Right ventricle myocardium inferior (tissue), 1 donor: ENCODE measurements around the gene SUSD6. TPM values are rescaled to one million over a fixed set of nuclear protein-coding genes. Genes with fewer than 3 reads are reported as not detected.
"Not testable (repeated sequence)": the region's sequence is repeated elsewhere in the genome, so short reads cannot be mapped to it uniquely, and the experiment has no call there.

Experiments
- ATAC-seq: fragments of 200-7000 bp; cut with Tn5 transposase; one replicate; pipeline ENCODE4 v1.9.1; 2020; ENCODE audit warnings: mild to moderate bottlenecking, moderate library complexity
- DNase-seq: peaks from one replicate; pipeline ENCODE4 v3.0.0; 2021; ENCODE audit errors: missing footprints
- intact Hi-C: fragments of 100-400 bp; cut with DNase I; formaldehyde crosslinking; loops from one replicate; pipeline ENCODE4 v1.11.0; 2022
- total RNA-seq: library from RNA; stranded (reverse); fragmentation: NEBNext Ultra II Directional; extraction: Animal tissue kit (Norgen Biotek cat#: 25700); gene quantifications from one replicate; pipeline ENCODE4 v1.2.1, GENCODE V29; 2021
- donor health status: DM: no; HTN: yes; CAD: no; lungs with severe emphysema.

SUSD6 gene
- total RNA-seq, 1 donor from 2014 or later = 22.4 TPM

DNA sequence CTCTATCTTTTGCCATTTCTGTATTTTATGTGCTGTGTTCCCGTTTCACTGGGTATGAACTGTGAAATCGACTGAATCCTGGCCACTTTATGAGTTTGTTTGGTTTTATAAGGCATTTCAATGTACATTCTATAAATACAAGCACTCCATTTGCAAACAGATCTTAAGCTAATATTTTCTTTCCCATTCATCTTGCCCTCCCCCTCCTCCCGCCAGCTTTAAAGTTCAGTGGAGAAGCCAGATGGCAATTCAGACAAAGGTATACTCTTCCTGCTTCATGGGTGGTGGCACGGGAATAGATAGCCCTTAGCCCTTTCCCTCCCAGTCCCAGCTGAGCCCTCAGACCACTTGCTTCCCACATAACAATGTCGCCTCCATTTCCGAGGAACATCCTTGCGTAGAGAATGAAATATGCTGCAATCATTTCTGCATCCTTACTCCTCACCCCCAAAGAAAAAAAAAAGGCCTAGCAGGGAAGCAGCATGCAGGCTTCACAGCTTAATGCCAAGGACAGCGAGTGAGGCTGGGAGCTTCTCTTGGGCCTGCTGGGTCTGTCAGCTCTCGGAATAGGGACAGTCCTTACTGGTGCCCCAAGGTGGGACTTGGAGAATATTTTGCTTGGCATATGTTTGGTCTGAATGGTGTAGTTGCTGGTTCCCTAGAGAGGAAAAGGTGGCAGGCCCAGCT, 102.7 kb downstream of the SUSD6 start:
- DNase-seq = no peak
- intact Hi-C loops = loop anchor here (10.0 kb wide), 1 partner anchor 49 kb away; no protein-coding TSS in a partner anchor
- no peak for ATAC-seq

DNA sequence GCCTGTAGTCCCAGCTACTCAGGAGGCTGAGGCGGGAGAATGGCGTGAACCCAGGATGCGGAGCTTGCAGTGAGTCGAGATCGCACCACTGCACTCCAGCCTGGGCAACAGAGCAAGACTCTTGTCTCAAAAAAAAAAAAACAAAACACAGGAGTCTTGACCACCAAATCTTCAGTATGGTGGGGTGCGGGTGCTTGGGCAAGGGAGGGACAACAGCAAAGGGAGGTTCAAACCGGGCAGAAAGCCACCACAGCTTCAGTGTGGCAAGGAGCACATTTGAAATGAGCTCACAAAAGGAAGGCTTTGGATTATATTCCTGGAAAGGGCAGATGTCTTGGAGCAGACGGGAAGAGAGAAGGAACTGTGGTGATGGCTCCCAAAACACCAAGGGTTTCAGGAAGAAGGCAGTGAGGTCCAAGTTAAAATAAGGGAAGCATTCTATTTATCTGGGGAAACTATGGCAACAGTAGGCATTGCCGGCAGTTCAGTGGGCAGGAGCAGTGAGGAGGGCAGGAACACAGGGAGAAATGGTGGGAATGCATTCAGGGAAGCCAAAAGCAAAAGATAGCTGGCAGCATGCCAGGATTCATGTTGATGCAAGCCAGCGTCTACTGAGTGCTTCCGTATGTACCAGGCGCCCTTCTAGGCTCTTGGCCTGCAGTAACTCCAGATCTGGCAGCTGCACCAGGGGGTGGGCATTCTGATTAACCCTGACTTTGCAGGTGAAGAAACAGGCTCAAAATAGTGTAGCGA, 104.5 kb downstream of the SUSD6 start:
- intact Hi-C loops = loop anchor here (10.0 kb wide), 1 partner anchor 51 kb away; no protein-coding TSS in a partner anchor
- ATAC-seq = peak; percentile 50

DNA sequence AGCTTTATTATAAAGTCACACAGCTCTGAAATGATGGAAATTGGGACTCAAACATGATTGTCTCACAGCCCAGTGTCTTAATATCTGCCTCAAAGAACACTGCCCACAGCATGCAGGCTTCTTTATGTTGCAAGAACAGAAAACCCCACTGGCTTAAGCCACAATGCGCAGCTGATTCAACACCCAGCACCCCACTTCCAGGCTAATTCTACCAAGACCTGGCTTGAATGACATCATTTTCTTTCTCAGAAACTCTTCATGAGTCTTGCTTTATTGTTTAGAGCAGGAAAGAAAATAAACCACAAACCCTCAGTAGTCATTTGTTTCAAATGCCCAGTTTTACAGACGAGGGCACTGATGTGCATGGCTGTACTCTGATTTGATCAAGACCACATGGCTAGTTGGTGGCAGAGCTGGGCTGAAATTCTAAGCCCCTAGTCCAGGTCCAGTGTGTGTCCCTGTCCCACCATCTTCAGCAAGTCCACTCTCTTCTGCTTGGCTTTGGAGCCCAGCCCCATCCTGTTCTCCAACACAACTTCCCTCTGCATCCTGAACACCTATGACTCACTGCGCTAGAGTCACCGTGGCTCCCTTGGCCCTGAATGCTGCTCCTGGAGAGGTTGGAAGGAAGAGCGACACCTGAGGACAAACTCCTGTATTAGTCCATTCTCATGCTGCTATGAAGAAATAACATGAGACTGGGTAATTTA, 105.2 kb downstream of the SUSD6 start:
- ATAC-seq (no peak), DNase-seq (peak; percentile 54)
- intact Hi-C loops = loop anchor here (10.0 kb wide), 1 partner anchor 52 kb away; no protein-coding TSS in a partner anchor

More for the DNA sequence above, 104.5 kb downstream of the SUSD6 start:
- DNase-seq = peak; percentile 81

DNA sequence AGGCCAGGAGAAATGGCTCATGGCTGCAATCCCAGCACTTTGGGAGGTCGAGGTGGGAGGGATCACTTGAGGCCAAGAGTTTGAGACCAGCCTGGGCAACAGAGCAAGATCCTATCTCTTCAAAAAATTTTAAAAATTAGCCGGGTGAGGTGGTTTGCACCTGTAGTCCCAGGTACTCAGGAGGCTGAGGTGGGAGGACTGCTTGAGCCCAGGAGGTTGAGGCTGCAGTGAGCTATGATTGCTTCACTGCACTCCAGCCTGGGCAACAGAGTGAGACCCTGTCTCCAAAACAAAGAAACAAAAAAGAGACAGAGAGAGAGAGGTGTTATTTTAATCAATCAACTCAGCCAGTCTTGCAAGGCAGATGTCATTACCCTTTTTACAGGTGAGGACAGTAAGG, 107.2 kb downstream of the SUSD6 start:
- DNase-seq, ATAC-seq: not testable (repeated sequence)
- intact Hi-C loops = loop anchor here (10.0 kb wide), 1 partner anchor 54 kb away; no protein-coding TSS in a partner anchor

DNA sequence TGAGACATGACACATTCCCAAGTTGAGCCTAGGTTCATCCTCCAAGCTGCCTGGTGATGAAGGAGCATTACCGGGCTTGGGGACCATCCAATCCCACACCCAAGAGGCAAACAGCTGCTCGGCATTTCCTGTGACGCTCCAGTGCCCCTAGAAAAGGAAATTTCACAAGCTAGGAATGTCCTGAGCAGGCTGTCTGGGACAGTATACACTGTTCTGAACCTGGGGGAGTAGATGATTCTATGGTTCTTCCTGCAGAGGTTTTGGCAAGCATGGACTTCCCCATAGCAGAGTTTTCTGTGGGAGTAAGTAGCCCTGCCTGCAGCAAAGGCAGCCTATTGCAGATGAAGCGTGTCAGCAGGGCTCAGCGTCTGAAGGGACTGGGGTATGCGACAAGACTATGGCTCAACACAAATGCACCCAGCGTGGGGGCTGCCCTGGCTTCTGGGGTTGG, 108.1 kb downstream of the SUSD6 start:
- intact Hi-C loops = loop anchor here (10.0 kb wide), 1 partner anchor 55 kb away; no protein-coding TSS in a partner anchor
- ATAC-seq = peak; percentile 62
- DNase-seq = peak; percentile 77

DNA sequence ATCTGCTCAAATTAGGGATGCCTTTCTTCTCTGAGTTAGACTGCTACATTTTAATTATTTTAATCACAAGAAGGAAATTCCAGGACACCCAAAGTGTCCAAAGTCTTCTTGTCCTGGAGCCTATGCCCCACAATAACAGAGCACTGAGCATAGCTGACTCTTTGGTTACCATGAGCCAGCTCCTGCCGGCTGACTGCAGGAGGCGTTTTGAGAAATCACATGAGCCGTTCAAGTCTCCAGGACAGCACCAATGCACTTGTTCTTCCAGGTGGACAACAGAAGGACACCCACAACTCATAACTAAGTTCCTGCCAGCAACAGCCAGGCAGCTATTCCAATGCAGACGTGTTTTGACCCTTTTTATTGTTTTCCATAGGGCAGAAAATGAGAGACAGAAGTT, 109.5 kb downstream of the SUSD6 start:
- ATAC-seq (no peak), DNase-seq (no peak)
- intact Hi-C loops = no loop called here

DNA sequence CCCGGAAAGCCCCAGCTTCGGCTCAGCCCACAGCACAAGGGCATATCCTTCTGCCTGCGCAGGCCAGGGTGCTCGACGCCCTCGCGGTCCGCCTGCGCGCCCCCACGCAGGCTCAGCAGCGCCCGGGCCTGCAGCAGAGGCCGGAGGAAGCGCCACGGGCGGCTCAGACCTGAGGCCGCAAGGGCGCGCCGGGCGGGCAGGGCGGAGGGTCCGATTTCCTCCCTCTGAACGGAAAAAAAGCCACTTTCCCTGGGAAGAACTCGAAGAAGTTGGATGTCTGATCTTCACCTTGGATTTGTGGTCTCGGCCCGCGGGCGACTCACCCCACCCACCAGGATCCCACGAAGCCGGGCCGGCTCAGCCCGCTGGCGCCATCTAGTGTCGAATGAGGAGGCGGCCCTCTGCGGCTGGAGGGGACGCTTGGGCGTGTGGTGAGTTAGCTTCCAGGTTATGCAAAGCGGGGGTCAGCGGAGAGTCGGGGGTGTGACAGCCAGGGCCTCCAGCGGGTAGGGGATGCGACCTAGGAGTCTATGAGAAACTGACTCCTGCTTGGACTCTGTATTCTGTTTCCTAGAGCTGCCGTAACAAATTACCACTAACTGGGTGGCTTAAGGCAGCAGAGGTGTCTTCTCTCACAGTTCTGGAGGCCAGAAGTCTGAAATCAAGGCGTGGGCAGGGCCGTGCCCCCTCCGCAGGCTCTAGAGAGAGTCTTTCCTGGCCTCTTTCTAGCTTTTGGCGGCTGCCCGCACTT, 115.5 kb downstream of the SUSD6 start:
- peak; percentile 94 for ATAC-seq
- intact Hi-C loops = loop anchor here (1.0 kb wide), 2 partner anchors 124 to 142 kb away; no protein-coding TSS in a partner anchor

DNA sequence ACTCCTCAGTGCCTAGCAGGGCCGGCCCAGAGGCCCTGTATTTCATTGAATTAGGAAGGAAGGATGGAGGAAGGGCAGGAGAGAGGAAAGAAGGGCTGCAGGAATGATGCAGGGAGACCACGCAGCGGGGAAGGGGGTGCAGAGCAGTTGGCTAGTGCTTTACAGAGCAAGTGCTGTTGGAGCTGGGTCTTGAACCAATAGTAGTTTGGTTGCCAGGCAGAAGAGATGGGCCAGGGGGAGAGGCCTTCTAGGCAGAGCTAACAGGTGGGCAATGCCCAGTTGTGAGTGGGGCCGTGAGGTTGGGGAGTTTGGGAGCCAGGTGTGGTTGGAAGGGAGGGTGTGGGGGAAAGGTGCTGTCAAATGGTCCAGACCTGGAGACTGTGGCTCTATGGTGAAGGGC, 116.5 kb downstream of the SUSD6 start:
- no peak for DNase-seq
- no peak for ATAC-seq
- intact Hi-C loops = loop anchor here (1.0 kb wide), 2 partner anchors 125 to 143 kb away; no protein-coding TSS in a partner anchor

More for the DNA sequence above, 115.5 kb downstream of the SUSD6 start:
- DNase-seq = peak; percentile 94

DNA sequence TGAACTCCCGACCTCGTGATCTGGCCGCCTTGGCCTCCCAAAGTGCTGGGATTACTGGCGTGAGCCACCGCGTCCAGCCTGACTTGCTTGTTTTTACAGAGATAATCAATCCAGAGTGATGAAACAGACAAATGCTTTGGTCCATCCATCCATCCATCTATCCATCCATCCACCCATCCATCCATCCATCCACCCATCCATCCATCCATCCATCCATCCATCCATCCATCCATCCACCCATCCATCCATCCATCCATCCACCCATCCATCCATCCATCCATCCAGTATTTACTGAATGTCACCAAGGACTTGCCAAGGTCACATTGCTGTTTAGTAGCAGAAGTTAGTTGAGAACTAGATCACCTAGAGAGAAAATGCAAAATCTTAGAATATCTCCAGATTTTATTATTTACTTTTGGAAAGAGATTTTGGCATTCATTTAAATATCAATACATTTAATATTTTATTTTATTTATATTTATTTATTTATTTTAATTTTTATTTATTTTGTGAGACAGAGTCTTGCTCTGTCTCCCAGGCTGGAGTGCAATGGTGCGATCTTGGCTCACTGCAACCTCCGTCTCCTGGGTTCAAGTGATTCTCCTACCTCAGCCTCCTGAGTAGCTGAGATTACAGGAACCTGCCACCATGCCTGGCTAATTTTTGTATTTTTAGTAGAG, 120.7 kb downstream of the SUSD6 start:
- DNase-seq, ATAC-seq, intact Hi-C loops: not testable (repeated sequence)

DNA sequence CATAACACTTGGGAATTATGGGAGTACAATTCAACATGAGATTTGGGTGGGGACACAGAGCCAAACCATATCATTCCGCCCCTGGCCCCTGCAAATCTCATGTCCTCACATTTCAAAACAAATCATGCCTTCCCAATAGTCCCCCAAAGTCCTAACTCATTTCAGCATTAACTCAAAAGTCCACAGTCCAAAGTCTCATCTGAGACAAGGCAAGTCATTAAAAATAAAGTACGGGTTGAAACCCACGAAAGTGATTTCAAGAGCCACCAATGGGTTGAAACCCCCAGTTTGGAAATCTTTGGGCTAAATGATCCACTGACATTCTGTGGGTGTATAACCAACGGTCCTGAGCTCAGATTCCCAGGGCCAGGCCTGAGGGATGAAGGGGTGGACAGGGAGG, 125.0 kb downstream of the SUSD6 start:
- ATAC-seq, DNase-seq, intact Hi-C loops: not testable (repeated sequence)

DNA sequence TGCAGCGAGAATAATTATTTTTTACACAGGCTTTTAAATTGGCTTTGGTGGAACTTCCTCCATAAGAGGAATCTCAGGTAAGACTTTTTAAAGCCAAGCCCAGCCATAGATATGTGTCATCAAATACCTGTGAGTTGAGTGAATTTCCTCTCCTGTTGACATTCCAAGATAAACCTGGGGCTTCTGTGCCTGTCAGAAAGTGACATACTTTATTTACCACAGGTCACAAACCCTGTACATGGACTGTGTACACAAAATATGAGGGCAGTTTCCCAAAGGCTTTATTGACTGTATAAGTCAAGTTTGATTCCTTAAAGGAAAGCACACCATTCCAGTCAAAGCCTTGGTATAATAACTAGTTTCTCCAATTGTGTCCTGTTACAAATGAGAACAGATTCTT, 129.7 kb downstream of the SUSD6 start:
- no peak for DNase-seq
- ATAC-seq = no peak
- intact Hi-C loops = no loop called here

DNA sequence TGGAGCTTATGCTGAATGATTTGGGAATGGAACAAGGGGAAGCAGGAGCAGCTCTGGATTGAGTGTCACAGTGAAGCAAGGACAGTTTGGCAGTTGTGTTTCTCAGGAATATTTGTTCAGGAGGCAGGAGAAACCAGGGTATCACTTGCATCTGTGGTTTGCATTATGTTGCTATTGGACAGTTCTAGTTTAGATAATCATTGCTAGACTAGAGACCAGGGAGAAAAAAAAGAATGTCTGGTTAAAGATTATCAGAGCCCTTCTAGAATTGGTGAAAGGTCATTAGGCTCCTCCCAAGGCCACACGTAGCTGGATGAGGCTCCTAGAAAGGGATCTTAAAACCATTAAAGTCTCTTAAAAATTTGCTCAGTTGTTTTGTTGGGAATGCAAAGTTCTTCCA, 138.6 kb downstream of the SUSD6 start:
- ATAC-seq (no peak), DNase-seq (no peak)
- intact Hi-C loops = no loop called here

DNA sequence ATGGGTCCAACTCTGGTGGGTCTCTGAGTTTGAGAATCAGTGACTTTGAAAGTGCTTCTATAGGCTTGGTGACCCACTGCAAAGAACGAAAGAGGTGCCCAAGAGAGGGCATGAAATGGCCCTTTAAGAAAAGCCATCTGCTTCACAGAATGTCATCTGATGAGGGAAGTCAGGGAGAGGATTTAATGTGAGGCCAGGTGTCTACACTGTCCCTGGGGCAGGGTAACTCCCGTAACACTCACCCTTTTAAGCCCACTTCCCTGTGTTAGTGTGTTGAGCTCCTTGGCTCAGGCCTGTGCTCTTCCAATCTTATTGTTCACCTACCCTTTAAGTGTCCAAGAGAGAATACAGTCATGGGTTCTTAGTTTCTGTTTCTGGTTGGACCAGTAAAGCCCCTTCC, 139.1 kb downstream of the SUSD6 start:
- intact Hi-C loops = no loop called here
- no peak for ATAC-seq
- no peak for DNase-seq

DNA sequence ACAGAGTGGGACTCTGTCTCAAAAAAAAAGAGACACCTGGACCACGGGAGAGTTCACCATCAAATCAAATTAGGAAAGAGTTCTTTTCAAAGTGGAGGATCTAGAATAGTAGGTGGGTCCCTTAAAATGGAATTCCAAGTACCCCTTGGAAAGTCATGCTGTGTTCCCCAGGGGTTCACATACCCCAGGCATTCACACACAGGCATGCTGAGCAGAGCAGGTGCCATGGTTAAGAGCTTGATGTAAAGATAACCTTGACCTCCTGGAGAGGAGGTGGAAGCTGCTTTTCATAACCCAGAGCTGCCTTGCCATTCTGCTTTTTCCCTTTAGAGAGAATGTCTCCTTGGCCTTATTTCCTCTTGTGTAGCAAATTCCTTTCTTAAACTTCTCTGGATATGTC, 141.4 kb downstream of the SUSD6 start:
- intact Hi-C loops = no loop called here
- ATAC-seq (no peak), DNase-seq (no peak)

DNA sequence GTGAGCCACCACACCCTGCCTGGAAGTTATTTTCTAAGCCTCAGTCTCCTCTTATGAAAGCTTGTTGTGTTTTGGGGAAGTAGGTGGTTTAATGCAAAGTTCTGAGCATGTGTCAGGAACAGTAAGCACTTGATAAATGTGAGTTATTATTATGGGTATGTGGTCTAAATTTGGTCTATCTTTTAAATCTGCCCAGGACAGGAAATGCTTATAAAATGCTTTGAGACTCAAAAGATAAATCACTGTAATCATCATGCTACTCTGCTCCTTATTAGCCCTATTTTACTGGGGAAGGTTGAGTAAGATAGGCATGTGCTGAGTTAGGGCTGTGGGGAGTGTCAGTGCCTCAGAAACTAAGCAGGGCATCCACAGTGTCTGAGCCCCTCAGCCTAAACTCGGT, 142.5 kb downstream of the SUSD6 start:
- ATAC-seq (no peak), DNase-seq (no peak)
- intact Hi-C loops = no loop called here

DNA sequence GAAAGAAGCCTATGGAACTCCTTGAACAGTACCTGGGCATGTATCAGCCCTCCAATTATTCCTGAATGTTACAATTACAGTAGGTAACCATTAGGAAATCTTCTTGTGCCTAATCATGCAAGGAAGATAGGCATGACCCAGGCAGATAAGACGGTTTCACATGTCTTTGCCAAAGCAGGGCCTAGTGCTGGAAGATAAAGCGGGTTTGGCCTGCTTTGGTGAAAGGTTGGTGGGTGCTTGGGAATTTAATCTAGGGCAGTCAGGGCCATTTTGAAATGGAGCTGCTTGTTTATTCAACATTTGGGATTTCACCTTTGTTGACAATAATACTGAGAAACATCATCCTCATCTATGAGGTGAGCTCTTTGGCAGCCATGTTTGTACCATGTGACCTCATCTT, 143.1 kb downstream of the SUSD6 start:
- DNase-seq (no peak), ATAC-seq (no peak)
- intact Hi-C loops = no loop called here

DNA sequence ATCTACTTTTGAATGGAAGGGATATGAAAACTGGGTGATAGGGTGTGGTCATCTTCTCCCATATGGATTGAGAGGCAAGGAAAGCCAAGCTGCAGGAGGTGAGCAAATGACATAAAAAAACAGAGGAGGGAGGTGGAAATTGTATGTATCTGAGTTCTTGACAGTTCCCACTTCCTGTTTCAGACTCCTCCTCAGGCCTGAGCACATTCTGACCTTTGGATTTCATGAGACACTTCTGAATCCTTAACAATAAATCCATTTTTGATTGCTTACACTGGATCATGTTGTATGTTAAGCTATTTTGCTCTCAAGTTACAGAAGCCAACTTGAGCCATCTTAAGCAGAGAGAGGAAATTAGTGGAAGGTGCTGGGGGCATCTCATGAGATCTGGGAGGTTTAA, 143.9 kb downstream of the SUSD6 start:
- no peak for ATAC-seq
- DNase-seq = no peak

DNA sequence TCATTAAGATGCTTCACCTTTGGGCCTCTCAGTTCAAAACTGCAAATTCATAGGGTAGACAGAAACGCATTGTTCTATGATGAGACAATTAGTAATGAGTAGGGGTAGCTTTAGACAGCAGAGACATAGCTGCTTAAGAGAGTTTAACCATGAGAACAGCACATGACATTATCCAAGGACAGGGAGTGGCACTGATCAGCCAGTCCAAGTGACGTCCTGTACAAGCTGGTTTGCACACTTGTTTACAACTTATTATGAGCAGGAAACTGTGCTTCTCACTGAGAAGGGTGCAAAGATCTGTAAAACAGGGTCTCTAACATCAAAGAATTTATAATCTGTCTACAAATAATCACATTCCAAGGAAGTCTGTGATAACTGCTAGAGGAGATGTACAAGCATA, 144.4 kb downstream of the SUSD6 start:
- intact Hi-C loops = no loop called here
- ATAC-seq (no peak), DNase-seq (no peak)

More for the DNA sequence above, 143.9 kb downstream of the SUSD6 start:
- intact Hi-C loops = no loop called here
